GM13976 (cell line): ENCODE measurements around the gene TUBB4A.
"Not testable (repeated sequence)": the region's sequence is repeated elsewhere in the genome, so short reads cannot be mapped to it uniquely, and the experiment has no call there.

Experiments used
- DNase-seq: peaks from one replicate; pipeline ENCODE4 v3.0.0; 2012; ENCODE audit warnings: low spot score
- in situ Hi-C: fragments of 300-500 bp; cut with MboI; formaldehyde crosslinking; loops from one replicate; pipeline ENCODE4 v1.12.0; 2022; ENCODE audit warnings: low sequenced_read_pairs, mixed read lengths, inconsistent platforms; ENCODE audit not compliant: unreplicated experiment
- TF ChIP-seq, protein P1 (sequence below): IDR thresholded peaks from 2 replicates; pipeline ENCODE4 v1.5.1; 2012; ENCODE audit warnings: borderline replicate concordance, mild to moderate bottlenecking; ENCODE audit not compliant: insufficient read depth; ENCODE audit errors: extremely low read depth, missing control alignments, control extremely low read depth

Gene TUBB4A

DNA sequence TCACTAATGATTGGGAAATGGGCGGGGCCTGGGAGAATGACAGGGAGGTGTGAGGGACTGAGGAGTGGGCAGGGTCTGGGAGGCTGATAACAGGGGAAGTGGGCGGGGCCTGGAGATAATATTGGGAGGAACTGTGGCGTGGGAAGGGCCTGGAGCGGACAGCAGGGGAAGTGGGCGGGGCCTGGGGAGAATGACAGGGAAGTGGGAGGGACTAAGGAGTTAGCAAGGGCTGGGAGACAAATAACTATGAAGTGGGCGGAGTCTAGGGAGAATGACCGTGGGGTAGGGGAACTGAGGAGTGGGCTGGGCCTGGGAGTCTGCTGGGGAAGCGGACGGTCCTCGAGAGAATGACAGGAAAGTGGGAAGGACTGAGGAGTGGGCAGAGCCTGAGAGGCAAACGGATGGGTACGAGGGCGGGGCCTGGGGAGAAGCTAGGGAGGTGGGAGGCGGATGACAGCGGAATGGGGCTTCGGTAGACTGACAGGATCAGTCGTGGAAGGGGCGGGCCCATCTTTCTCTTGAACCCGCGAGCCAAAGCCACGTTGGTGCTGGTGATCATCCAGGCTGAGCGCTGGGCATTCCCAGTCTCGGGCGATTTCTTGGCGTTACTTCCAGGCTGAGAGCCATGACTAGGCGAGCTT, 14.0 kb upstream of the TUBB4A start:
- DNase-seq = peak; percentile 95
- in situ Hi-C loops = loop anchor here (25.0 kb wide), 1 partner anchor 346 kb away; no protein-coding TSS in a partner anchor
- TF ChIP-seq, protein P1, sequence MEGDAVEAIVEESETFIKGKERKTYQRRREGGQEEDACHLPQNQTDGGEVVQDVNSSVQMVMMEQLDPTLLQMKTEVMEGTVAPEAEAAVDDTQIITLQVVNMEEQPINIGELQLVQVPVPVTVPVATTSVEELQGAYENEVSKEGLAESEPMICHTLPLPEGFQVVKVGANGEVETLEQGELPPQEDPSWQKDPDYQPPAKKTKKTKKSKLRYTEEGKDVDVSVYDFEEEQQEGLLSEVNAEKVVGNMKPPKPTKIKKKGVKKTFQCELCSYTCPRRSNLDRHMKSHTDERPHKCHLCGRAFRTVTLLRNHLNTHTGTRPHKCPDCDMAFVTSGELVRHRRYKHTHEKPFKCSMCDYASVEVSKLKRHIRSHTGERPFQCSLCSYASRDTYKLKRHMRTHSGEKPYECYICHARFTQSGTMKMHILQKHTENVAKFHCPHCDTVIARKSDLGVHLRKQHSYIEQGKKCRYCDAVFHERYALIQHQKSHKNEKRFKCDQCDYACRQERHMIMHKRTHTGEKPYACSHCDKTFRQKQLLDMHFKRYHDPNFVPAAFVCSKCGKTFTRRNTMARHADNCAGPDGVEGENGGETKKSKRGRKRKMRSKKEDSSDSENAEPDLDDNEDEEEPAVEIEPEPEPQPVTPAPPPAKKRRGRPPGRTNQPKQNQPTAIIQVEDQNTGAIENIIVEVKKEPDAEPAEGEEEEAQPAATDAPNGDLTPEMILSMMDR = no peak

DNA sequence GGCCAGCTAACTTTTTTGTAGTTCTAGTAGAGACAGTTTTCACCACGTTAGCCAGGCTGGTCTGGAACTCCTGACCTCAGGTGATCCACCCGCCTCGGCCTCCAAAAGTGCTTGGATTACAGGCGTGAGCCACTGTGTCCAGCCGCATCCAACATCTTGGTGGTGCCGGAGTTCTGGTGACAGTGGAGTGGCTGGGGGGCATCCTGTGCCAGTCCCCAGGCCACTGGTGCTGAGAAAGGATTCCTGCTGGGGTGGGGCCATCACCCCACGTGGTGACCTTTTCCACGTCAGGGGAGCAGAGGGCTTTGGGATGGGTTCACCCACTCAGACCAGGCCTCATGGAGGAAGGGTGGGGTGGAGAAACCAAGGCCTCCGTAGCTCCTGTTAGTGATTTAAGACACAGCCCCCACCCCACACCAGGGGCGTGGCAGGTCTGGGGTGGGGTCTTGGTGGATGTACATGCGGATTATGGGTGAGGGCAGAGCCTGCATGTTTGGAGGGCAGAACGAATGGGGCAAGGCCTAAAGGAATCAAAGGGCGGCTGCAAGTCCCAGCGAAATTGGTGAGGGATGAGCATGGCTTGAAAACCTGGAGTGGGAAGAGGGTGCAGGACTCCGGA, 12.9 kb upstream of the TUBB4A start:
- in situ Hi-C loops = loop anchor here (25.0 kb wide), 1 partner anchor 347 kb away; no protein-coding TSS in a partner anchor
- no peak for DNase-seq
- TF ChIP-seq, protein P1 = no peak

GRCh38 chr19:6514089-6514488, 12.0 kb upstream of the TUBB4A start:
- TF ChIP-seq, protein P1 = no peak
- in situ Hi-C loops = loop anchor here (25.0 kb wide), 1 partner anchor 348 kb away; no protein-coding TSS in a partner anchor
- no peak for DNase-seq

DNA sequence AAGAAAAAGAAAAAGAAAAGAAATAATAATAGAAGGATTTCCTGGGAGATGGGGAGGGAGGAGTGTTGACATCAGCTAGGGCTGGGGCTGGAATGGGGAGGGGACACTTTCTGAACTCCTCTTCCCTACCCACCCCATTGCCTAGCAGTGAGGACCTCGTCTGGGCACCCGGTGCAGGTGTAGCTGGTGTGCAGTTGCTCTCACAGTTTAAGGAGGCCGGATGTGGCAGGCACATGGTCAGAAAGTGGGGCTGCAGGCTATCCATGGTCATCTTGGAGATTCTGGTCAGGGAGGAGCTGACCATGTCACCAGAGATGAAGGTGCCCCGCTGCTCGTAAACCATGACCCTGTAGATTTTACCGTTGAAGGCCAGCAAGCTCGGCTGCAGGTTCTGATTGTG, 8.5 kb upstream of the TUBB4A start:
- no peak for DNase-seq
- in situ Hi-C loops = loop anchor here (25.0 kb wide), 1 partner anchor 352 kb away; no protein-coding TSS in a partner anchor
- TF ChIP-seq, protein P1 = no peak

- DNase-seq = no peak
- in situ Hi-C loops = loop anchor here (25.0 kb wide), 1 partner anchor 353 kb away; no protein-coding TSS in a partner anchor
- TF ChIP-seq, protein P1 = no peak
Measured at GRCh38 chr19:6509118-6509971, 7.2 kb upstream of the TUBB4A start.

GRCh38 chr19:6508028-6508771, 6.1 kb upstream of the TUBB4A start:
- in situ Hi-C loops = loop anchor here (25.0 kb wide), 1 partner anchor 354 kb away; no protein-coding TSS in a partner anchor
- DNase-seq = not testable (repeated sequence)
